ENCODE data around the gene ADARB1. TPM values are rescaled to one million over a fixed set of nuclear protein-coding genes. Genes with fewer than 3 reads are reported as not detected.
A peak's percentile ranks its signal among the peaks of the same experiment; 100 is the strongest.

Gene ADARB1
- total RNA-seq, 4 donors from 2014 or later = 18.2 to 57.6 (median 32.0) TPM

DNA sequence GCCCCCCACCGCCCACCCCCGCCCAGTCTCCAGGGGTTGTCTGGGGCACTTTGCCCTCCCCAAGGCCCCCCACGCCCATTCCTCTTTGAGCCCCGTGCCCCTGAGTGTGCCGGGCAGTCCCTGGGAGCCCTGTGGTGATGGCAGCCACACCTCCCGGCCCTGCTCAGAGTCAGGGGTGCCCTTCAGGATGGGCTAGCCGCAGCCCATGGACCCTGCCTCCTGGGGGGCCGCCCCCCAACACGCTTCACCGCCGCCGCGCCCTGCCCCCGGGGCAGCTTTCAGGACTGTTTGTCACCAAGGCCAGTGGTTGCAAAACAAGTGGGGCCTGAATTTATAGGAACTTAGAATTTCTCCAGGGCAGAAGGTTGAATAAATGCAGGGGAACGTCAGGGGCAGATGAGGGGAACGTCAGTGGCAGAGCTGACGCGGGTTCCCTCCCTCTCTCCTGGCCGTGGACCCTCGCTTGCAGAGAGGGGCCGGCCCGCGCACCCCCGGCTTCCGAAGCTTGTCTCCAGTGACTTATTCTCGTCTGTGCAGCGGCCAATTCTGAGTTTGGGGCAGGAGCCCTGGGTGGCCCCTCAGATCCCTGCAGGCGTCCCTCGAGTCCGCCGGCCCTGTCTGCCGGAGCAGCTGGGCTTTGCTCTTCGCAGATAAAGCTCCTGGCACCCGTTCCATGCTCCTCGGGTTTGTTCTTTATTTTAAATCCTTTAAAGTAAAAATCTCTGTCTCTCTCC is 41.2 kb upstream of the ADARB1 start:
- 38 to 39% methylated on average over 34 to 35 of the region's 35 CpGs for WGBS, 2 donors
- TF ChIP-seq EP300 (IDR thresholded peaks at IDR 0.05) = no peak
- TF ChIP-seq, protein P1, sequence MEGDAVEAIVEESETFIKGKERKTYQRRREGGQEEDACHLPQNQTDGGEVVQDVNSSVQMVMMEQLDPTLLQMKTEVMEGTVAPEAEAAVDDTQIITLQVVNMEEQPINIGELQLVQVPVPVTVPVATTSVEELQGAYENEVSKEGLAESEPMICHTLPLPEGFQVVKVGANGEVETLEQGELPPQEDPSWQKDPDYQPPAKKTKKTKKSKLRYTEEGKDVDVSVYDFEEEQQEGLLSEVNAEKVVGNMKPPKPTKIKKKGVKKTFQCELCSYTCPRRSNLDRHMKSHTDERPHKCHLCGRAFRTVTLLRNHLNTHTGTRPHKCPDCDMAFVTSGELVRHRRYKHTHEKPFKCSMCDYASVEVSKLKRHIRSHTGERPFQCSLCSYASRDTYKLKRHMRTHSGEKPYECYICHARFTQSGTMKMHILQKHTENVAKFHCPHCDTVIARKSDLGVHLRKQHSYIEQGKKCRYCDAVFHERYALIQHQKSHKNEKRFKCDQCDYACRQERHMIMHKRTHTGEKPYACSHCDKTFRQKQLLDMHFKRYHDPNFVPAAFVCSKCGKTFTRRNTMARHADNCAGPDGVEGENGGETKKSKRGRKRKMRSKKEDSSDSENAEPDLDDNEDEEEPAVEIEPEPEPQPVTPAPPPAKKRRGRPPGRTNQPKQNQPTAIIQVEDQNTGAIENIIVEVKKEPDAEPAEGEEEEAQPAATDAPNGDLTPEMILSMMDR (IDR thresholded peaks at IDR 0.05) = no peak
- no peak for TF ChIP-seq POLR2A (IDR thresholded peaks at IDR 0.05)
- DNase-seq (ENCODE audit: low spot score in 2 of 2) = no peak
- Histone ChIP-seq H3K27me3 (no peaks in the 10 kb centered on the region), H3K9me3 (peaks cover 0 to 10% (median 0%) of the 10 kb centered on the region in 4 donors), H3K27ac (peak overlapping the region in 2 of 4 donors; percentile 67 to 74), H3K4me1 (peaks cover 0 to 57% (median 14%) of the 10 kb centered on the region in 4 donors), H3K4me3 (peak overlapping the region in 1 of 4 donors; percentile 9), H3K36me3 (no peaks in the 10 kb centered on the region)

DNA sequence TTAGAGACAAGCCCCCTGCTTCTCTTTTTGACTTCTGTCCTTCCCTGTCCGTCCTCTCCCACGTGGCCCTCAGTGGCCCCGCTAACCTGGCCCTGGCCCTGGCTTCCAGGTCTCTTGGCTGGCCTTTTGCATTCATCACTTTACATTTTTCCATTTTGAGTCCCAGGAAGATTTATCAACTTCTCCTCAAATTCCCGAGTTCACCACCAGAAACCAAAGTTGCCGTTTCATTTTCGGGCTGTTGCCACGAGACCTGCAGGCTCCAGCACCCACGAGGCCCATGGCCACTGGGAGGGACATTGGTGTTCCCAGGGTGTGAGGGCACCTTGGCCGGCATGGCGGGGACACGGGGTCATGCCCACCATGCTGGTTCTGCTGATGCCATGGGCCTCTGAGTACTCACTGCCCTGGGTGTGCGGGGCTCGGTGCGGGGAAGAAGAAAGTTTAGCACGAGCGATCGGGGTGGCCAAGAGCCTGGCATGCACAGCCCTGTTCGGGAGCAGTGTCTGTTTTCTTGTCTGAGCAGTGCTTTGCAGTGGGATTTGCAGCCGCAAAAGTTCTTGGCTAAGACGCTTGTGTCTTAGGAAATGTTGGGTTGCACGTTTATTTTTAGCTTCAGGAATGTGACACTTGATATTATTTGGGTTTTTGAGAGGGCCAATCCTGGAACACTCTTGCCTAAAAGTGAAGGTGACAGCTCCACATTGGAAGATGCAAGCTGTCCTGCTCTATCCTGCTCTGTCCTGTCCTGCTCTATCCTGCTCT is 40.4 kb upstream of the ADARB1 start:
- no peaks in the 10 kb centered on the region for H3K27me3 ChIP-seq
- H3K9me3 ChIP-seq = peaks cover 0 to 10% (median 0%) of the 10 kb centered on the region in 4 donors
- no peaks in the 10 kb centered on the region for H3K36me3 ChIP-seq
- peak overlapping the region in 2 of 4 donors; percentile 67 to 74 for H3K27ac ChIP-seq
- peaks cover 0 to 59% (median 15%) of the 10 kb centered on the region in 4 donors for H3K4me1 ChIP-seq
- peak overlapping the region in 1 of 4 donors; percentile 9 for H3K4me3 ChIP-seq
- TF ChIP-seq EP300 (IDR thresholded peaks at IDR 0.05) (peak in 1 of 2 donors; percentile 72), POLR2A (IDR thresholded peaks at IDR 0.05) (no peak)
- TF ChIP-seq, protein P1 (IDR thresholded peaks at IDR 0.05) = no peak
- WGBS, 2 donors = 57 to 60% methylated on average over 21 of the region's 21 CpGs
- peak in 1 of 2 donors; percentile 60 for DNase-seq (ENCODE audit: low spot score in 2 of 2)

DNA sequence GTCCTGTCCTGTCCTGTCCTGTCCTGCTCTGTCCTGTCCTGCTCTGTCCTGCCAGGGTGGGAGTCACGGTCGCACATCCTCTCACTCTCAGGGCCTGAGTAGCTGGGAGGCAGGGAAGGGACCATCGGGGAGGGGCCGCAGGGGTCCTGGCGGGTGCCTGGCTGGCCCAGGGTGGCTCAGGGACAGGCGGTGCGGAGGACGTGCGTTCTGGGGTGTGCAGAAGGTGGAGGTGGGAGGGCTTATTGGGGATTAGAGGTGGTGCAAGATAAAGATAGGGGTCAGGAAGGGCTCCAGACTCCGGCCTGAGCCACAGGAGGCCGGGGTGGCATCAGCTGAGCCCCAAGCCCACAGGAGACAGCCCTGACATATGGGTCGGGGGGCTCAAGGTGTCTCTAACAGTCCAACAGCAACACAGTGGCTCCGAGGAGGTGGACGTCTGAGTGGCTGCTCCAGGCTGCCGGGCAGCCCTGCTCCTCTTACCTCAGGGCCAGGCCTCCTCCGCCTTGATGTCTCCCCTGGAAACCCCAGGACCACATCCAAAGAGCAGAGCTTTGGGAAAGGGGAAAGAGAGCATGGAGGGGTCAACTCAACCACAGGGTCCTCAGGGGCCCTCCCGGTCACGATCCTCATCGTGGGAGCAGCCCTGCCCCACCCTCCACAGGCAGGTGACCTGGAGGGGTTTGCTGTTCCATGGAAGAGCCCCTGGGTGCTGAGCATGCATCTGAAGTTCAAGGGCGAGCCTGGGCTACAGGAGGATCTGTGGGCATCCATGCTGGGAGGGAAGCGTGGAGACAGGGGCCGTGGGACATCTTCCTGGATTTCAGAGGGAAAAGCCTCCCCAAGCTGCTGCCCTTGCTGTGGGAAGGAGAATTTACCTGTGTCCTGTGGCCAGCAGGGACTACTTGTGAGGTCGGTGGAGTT is 39.6 kb upstream of the ADARB1 start:
- Histone ChIP-seq H3K27ac (peak overlapping the region in 1 of 4 donors; percentile 53), H3K4me3 (no peak overlapping the region), H3K9me3 (peaks cover 0 to 10% (median 0%) of the 10 kb centered on the region in 4 donors), H3K27me3 (no peaks in the 10 kb centered on the region), H3K4me1 (peaks cover 0 to 61% (median 19%) of the 10 kb centered on the region in 4 donors), H3K36me3 (no peaks in the 10 kb centered on the region)
- no peak for DNase-seq (ENCODE audit: low spot score in 2 of 2)
- TF ChIP-seq, protein P1 (IDR thresholded peaks at IDR 0.05) = no peak
- TF ChIP-seq POLR2A (IDR thresholded peaks at IDR 0.05) = no peak
- TF ChIP-seq EP300 (IDR thresholded peaks at IDR 0.05) = no peak
- 85 to 95% methylated on average over 19 to 23 of the region's 23 CpGs for WGBS, 2 donors

DNA sequence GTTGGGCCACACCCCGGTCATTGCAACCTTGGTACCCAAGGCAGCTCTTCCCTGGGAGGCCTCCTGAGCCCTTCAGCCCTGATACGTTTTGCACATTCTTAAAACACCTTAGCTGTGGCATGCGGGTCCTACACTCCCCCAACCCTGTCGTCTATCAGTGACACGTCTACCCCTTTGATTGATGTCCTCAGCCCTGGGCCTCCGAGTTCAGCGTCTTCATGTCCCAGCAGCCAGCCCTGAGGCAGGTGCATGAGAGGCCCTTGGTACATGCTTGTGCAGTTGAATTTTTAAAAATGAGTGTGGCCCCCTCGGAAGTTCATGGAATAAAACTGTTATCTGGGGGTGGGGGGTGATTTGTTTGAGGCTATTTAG is 38.9 kb upstream of the ADARB1 start:
- no peaks in the 10 kb centered on the region for H3K36me3 ChIP-seq
- no peak overlapping the region for H3K4me3 ChIP-seq
- WGBS, 2 donors = 88 to 91% methylated on average over 8 of the region's 8 CpGs
- H3K9me3 ChIP-seq = peaks cover 0 to 10% (median 0%) of the 10 kb centered on the region in 4 donors
- H3K27me3 ChIP-seq = no peaks in the 10 kb centered on the region
- peaks cover 0 to 61% (median 23%) of the 10 kb centered on the region in 4 donors for H3K4me1 ChIP-seq
- no peak overlapping the region for H3K27ac ChIP-seq
- DNase-seq (ENCODE audit: low spot score in 2 of 2) = no peak
- TF ChIP-seq POLR2A (IDR thresholded peaks at IDR 0.05) (no peak), EP300 (IDR thresholded peaks at IDR 0.05) (no peak)
- TF ChIP-seq, protein P1 (IDR thresholded peaks at IDR 0.05) = no peak

Data from tibial nerve (tissue), 4 donors.